Neuronal stem cell (in vitro differentiated cells): ENCODE results near the gene GRIA4.

ENCODE experiments used
- DNase-seq: peaks from one replicate; pipeline ENCODE4 v3.0.0-alpha.2; 2013; ENCODE audit warnings: low spot score
- H2AFZ ChIP-seq: one replicate; pipeline ENCODE4 v1.6.1; 2013; ENCODE audit warnings: mild to moderate bottlenecking, low read length, inconsistent platforms
- H2AK5ac ChIP-seq: 2 replicates; pipeline ENCODE4 v1.6.1; 2013; ENCODE audit warnings: low read depth, mild to moderate bottlenecking, inconsistent platforms, low read length, moderate library complexity, mixed read lengths
- H2BK120ac ChIP-seq: 2 replicates; pipeline ENCODE4 v1.6.1; 2013; ENCODE audit warnings: low read depth, mild to moderate bottlenecking, inconsistent platforms, low read length, moderate library complexity, mixed read lengths
- H2BK12ac ChIP-seq: one replicate; pipeline ENCODE4 v1.6.1; 2013; ENCODE audit warnings: low read length, inconsistent platforms
- H2BK15ac ChIP-seq: 2 replicates; pipeline ENCODE4 v1.6.1; 2013; ENCODE audit warnings: mild to moderate bottlenecking, low read length, inconsistent platforms, mixed read lengths
- H2BK5ac ChIP-seq: one replicate; pipeline ENCODE4 v1.6.1; 2013; ENCODE audit warnings: inconsistent platforms, mild to moderate bottlenecking, low read length, moderate library complexity
- H3K14ac ChIP-seq: one replicate; pipeline ENCODE4 v1.6.1; 2013; ENCODE audit warnings: low read length, inconsistent platforms
- H3K18ac ChIP-seq: 2 replicates; pipeline ENCODE4 v1.6.1; 2013; ENCODE audit warnings: low read length, inconsistent platforms
- H3K23ac ChIP-seq: 2 replicates; pipeline ENCODE4 v1.6.1; 2013; ENCODE audit warnings: low read depth, mild to moderate bottlenecking, mixed read lengths, low read length, inconsistent platforms; ENCODE audit not compliant: poor library complexity
- H3K27ac ChIP-seq: replicated peaks from 3 replicates; pipeline ENCODE4 v1.5.1; 2013; ENCODE audit warnings: low read length, inconsistent platforms
- H3K27me3 ChIP-seq, 3 experiments: 2 replicates each; pipeline ENCODE4 v1.6.1; 2013; ENCODE audit warnings: low read length in 3 of 3, mild to moderate bottlenecking in 2 of 3, inconsistent platforms in 1 of 3, low read depth in 1 of 3, mixed read lengths in 1 of 3, moderate library complexity in 1 of 3; ENCODE audit not compliant: control insufficient read depth in 3 of 3, insufficient read depth in 3 of 3
- H3K36me3 ChIP-seq, 2 donors: replicated peaks in 1 of 2; 2 replicates each; pipeline ENCODE4 v1.6.1; 2013; ENCODE audit warnings: low read length in 2 of 2; ENCODE audit not compliant: control insufficient read depth in 2 of 2, insufficient read depth in 2 of 2
- H3K4ac ChIP-seq: 2 replicates; pipeline ENCODE4 v1.6.1; 2013; ENCODE audit warnings: inconsistent platforms, mild to moderate bottlenecking, low read length, moderate library complexity
- H3K4me1 ChIP-seq, 2 donors: 1 replicate in 1 of 2; 2 replicates in 1 of 2; pipeline ENCODE4 v1.6.1; 2013; ENCODE audit warnings: low read length in 2 of 2, low read depth in 1 of 2; ENCODE audit not compliant: control insufficient read depth in 2 of 2, insufficient read depth in 1 of 2
- H3K4me2 ChIP-seq: one replicate; pipeline ENCODE4 v1.6.1; 2013; ENCODE audit warnings: mild to moderate bottlenecking, low read length, inconsistent platforms; ENCODE audit not compliant: insufficient read depth, poor library complexity, severe bottlenecking
- H3K4me3 ChIP-seq, 2 donors: 2 replicates each; pipeline ENCODE4 v1.5.1; 2013; ENCODE audit warnings: low read length in 2 of 2, mild to moderate bottlenecking in 2 of 2, inconsistent platforms in 1 of 2, moderate library complexity in 1 of 2
- H3K79me1 ChIP-seq: one replicate; pipeline ENCODE4 v1.6.1; 2013; ENCODE audit warnings: low read depth, mild to moderate bottlenecking, inconsistent platforms, low read length, moderate library complexity
- H3K9ac ChIP-seq: one replicate; pipeline ENCODE4 v1.6.1; 2013; ENCODE audit warnings: mild to moderate bottlenecking, low read depth, low read length, inconsistent platforms; ENCODE audit not compliant: poor library complexity
- H3K9me3 ChIP-seq, 2 donors: replicated peaks in 1 of 2; 2 replicates each; pipeline versions ENCODE3 to v1.6.1; 2013; ENCODE audit warnings: low read length in 2 of 2, mild to moderate bottlenecking in 2 of 2, inconsistent platforms in 1 of 2, low read depth in 1 of 2, mixed read lengths in 1 of 2, moderate library complexity in 1 of 2; ENCODE audit not compliant: control insufficient read depth in 2 of 2, insufficient read depth in 1 of 2
- H4K8ac ChIP-seq: one replicate; pipeline ENCODE4 v1.6.1; 2013; ENCODE audit warnings: low read depth, mild to moderate bottlenecking, inconsistent platforms, low read length, moderate library complexity
- H4K91ac ChIP-seq: one replicate; pipeline ENCODE4 v1.6.1; 2013; ENCODE audit warnings: low read length, low read depth, mild to moderate bottlenecking, inconsistent platforms; ENCODE audit not compliant: poor library complexity
- WGBS, 2 donors: extraction: QIAGEN DNeasy Blood & Tissue Kit; methylation state at CpG; one replicate each; pipeline ENCODE4 v1.1.7; 2013; ENCODE audit warnings: missing lambda C conversion rate in 2 of 2, mixed read lengths in 1 of 2; ENCODE audit not compliant: insufficient read length in 2 of 2, insufficient replicate concordance in 1 of 2; ENCODE audit errors: extremely low coverage in 2 of 2; 5-methylcytosine and 5-hydroxymethylcytosine counted together

GRIA4 gene

DNA sequence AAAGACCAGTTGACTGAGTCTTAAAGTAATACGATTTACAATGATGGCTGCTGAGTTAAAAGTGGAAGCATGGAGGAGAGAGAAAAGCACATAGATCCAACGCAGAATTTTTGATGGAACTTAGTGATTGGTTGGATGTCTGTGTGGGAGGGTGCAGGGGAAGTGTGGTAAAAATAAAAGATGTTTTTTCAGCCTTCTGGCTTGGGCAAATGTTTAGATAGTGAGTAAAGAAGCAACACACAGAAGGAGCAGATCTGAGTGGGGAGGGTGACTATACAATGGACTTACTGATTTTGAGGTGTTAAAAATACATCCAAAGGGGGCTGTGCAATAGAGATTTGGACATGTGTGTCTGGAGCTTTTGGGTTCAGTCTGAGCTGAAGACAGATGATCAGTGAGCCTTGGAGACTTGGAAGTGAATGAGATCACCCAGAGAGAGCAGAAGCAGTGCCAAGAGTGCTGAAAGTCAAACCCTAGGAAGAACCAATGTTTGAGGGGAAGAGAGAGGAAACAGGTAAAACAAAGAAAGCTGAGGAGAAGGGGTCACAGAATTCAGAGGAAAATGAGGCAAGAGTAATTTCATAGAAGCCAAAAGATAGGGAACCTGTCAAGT lies 8.6 kb downstream of the GRIA4 start:
- no peak overlapping the region for H3K4ac ChIP-seq
- H2BK5ac ChIP-seq: no peak overlapping the region
- no peak overlapping the region for H3K14ac ChIP-seq
- no peaks in the 10 kb centered on the region for H3K4me1 ChIP-seq
- H3K23ac ChIP-seq: no peak overlapping the region
- no peaks in the 10 kb centered on the region for H3K36me3 ChIP-seq
- no peak for DNase-seq
- no peaks in the 10 kb centered on the region for H3K79me1 ChIP-seq
- no peak overlapping the region for H2BK12ac ChIP-seq
- H3K4me2 ChIP-seq: no peak overlapping the region
- no peak overlapping the region for H3K27ac ChIP-seq
- no peak overlapping the region for H2BK120ac ChIP-seq
- no peak overlapping the region for H4K91ac ChIP-seq
- no peak overlapping the region for H2BK15ac ChIP-seq
- H2AK5ac ChIP-seq: no peak overlapping the region
- no peaks in the 10 kb centered on the region for H3K27me3 ChIP-seq
- no peak overlapping the region for H3K18ac ChIP-seq
- no peak overlapping the region for H3K4me3 ChIP-seq
- WGBS, 2 donors: no CpG with 5 or more reads among the region's 2 CpGs
- no peak overlapping the region for H4K8ac ChIP-seq
- H3K9me3 ChIP-seq: no peaks in the 10 kb centered on the region
- H2AFZ ChIP-seq: no peak overlapping the region
- H3K9ac ChIP-seq: no peak overlapping the region

DNA sequence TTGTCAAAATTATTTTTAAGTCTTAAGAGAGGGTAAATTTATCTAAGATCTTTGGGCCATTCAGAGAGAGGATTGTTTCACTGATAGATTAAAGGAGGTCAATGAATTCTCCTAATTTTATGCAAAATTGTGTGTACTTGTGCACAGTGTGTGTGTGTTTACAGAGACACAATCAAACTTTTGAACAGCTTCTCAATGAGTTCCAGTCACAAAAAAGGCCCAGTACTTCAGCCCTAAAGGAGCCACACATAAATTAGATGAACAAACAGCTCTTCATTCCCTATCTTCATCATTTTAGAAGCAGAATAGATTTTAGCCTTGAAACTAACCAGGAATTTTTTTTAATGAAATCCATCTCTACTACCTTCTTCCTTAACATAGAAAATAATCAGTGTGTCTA lies 9.7 kb downstream of the GRIA4 start:
- H3K4me3 ChIP-seq: no peak overlapping the region
- no peak for DNase-seq
- no peaks in the 10 kb centered on the region for H3K9me3 ChIP-seq

GRCh38 chr11:105622016-105622415 lies 12.1 kb downstream of the GRIA4 start:
- no peaks in the 10 kb centered on the region for H3K4me1 ChIP-seq
- H2AFZ ChIP-seq: no peak overlapping the region
- no peak for DNase-seq
- no peaks in the 10 kb centered on the region for H3K27me3 ChIP-seq
- no peak overlapping the region for H4K91ac ChIP-seq
- no peak overlapping the region for H2BK12ac ChIP-seq
- no peaks in the 10 kb centered on the region for H3K9me3 ChIP-seq
- H3K4me2 ChIP-seq: no peak overlapping the region
- H3K4ac ChIP-seq: no peak overlapping the region
- H3K9ac ChIP-seq: no peak overlapping the region
- H3K23ac ChIP-seq: no peak overlapping the region
- H3K18ac ChIP-seq: no peak overlapping the region
- no peak overlapping the region for H3K4me3 ChIP-seq
- no peak overlapping the region for H3K27ac ChIP-seq
- H2BK120ac ChIP-seq: no peak overlapping the region
- H2AK5ac ChIP-seq: no peak overlapping the region
- WGBS, 2 donors: no CpG with 5 or more reads among the region's 2 CpGs
- H3K14ac ChIP-seq: no peak overlapping the region
- H2BK15ac ChIP-seq: no peak overlapping the region
- H3K36me3 ChIP-seq: no peaks in the 10 kb centered on the region
- H4K8ac ChIP-seq: no peak overlapping the region
- H2BK5ac ChIP-seq: no peak overlapping the region
- no peaks in the 10 kb centered on the region for H3K79me1 ChIP-seq

More for the DNA sequence above, 9.7 kb downstream of the GRIA4 start:
- H3K27me3 ChIP-seq: no peaks in the 10 kb centered on the region
- no peaks in the 10 kb centered on the region for H3K36me3 ChIP-seq
- H3K79me1 ChIP-seq: no peaks in the 10 kb centered on the region
- H2BK12ac ChIP-seq: no peak overlapping the region
- no peak overlapping the region for H3K23ac ChIP-seq
- no peak overlapping the region for H2AFZ ChIP-seq
- H3K14ac ChIP-seq: no peak overlapping the region
- H2AK5ac ChIP-seq: no peak overlapping the region
- no peak overlapping the region for H3K18ac ChIP-seq
- H2BK15ac ChIP-seq: no peak overlapping the region
- H3K4me2 ChIP-seq: no peak overlapping the region
- H3K4me1 ChIP-seq: no peaks in the 10 kb centered on the region
- no peak overlapping the region for H4K8ac ChIP-seq
- H2BK5ac ChIP-seq: no peak overlapping the region
- H3K4ac ChIP-seq: no peak overlapping the region
- no peak overlapping the region for H4K91ac ChIP-seq
- no peak overlapping the region for H3K27ac ChIP-seq
- H3K9ac ChIP-seq: no peak overlapping the region
- no peak overlapping the region for H2BK120ac ChIP-seq

DNA sequence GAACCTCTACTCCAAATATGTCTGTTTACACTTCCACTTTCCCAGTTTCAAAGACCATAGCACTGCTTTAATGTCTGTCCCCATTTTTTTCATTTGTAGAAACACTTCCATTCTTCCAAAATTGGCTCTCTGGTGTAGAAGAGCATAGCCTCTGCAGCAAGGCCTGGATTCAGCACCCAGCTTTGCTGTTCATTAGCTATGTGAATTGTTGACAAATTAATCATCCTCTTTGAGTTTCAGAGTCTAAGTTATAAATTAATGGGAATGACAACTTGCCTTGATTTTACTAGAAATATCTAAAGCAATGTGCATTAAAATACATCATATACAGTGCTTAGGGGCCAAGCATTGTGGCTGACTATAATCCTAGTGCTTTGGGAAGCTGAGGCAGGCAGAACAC lies 22.4 kb downstream of the GRIA4 start:
- Histone ChIP-seq H3K18ac (no peak overlapping the region), H3K4me1 (no peaks in the 10 kb centered on the region), H4K91ac (no peak overlapping the region), H3K14ac (no peak overlapping the region), H3K9ac (no peak overlapping the region), H3K4ac (no peak overlapping the region), H3K36me3 (no peaks in the 10 kb centered on the region), H4K8ac (no peak overlapping the region), H2BK5ac (no peak overlapping the region), H3K23ac (no peak overlapping the region), H3K79me1 (no peaks in the 10 kb centered on the region), H2AK5ac (no peak overlapping the region), H3K9me3 (no peaks in the 10 kb centered on the region), H2AFZ (no peak overlapping the region), H2BK15ac (no peak overlapping the region), H3K27ac (no peak overlapping the region), H2BK12ac (no peak overlapping the region), H3K27me3 (no peaks in the 10 kb centered on the region), H2BK120ac (no peak overlapping the region), H3K4me3 (no peak overlapping the region), H3K4me2 (no peak overlapping the region)
- no peak for DNase-seq
